Esophagus squamous epithelium (tissue), 4 donors: ENCODE measurements around the gene KCNK17.

Experiments used
- POLR2A ChIP-seq, 4 donors: fragments of 450-650 bp; IDR thresholded peaks; one replicate each; pipeline ENCODE4 v1.6.1; 2017; ENCODE audit warnings: antibody characterized with exemption in 4 of 4, mild to moderate bottlenecking in 4 of 4, moderate library complexity in 3 of 4
- TF ChIP-seq, protein P1 (sequence below), 6 experiments: fragments of 450-650 bp in 4 of 6; fragments of 200-600 bp in 2 of 6; sonication (generic) in 2 of 6; IDR thresholded peaks; one replicate each; pipeline ENCODE4 v1.5.1; 2016 to 2019; ENCODE audit warnings: antibody characterized with exemption in 6 of 6, mild to moderate bottlenecking in 4 of 6, moderate library complexity in 4 of 6

DNA sequence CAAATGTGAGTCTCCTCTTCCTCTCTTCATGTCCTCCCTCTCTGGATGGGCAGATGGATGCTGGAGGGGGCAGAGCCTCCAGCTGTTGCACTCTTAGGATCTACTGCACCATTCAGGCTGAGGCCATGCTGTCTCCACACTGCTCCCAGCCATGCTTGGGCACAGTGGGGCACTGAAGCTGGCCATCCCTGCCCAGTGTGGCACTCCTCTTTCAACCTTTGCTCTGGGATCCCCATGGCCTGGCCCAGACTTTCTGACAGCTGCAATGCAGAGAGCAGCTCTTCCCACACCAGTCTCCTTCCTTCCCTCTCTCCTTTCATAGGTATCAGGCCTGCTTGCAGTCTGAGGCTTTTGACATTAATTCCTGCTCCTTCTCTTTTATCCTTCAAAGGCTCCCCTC, 9.3 kb downstream of the KCNK17 start:
- TF ChIP-seq, protein P1, sequence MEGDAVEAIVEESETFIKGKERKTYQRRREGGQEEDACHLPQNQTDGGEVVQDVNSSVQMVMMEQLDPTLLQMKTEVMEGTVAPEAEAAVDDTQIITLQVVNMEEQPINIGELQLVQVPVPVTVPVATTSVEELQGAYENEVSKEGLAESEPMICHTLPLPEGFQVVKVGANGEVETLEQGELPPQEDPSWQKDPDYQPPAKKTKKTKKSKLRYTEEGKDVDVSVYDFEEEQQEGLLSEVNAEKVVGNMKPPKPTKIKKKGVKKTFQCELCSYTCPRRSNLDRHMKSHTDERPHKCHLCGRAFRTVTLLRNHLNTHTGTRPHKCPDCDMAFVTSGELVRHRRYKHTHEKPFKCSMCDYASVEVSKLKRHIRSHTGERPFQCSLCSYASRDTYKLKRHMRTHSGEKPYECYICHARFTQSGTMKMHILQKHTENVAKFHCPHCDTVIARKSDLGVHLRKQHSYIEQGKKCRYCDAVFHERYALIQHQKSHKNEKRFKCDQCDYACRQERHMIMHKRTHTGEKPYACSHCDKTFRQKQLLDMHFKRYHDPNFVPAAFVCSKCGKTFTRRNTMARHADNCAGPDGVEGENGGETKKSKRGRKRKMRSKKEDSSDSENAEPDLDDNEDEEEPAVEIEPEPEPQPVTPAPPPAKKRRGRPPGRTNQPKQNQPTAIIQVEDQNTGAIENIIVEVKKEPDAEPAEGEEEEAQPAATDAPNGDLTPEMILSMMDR (IDR thresholded peaks at IDR 0.05), result no peak
- no peak for TF ChIP-seq POLR2A (IDR thresholded peaks at IDR 0.05)
